ENCODE results near the gene MASTL. TPM values are rescaled to one million over a fixed set of nuclear protein-coding genes. Genes with fewer than 3 reads are reported as not detected.

Gene MASTL
- total RNA-seq, 1 experiment from 2014 or later: 42.4 TPM

GRCh38 chr10:27225642-27226257 is 70.6 kb downstream of the MASTL start:
- no peak for DNase-seq (ENCODE audit: low spot score)

GRCh38 chr10:27230022-27230421 is 74.9 kb downstream of the MASTL start:
- DNase-seq (ENCODE audit: low spot score): no peak

GRCh38 chr10:27235706-27236105 is 80.6 kb downstream of the MASTL start:
- DNase-seq (ENCODE audit: low spot score): no peak

Other genes with a start within 250 kb of the MASTL start
- gene ANKRD26, start 54.9 kb upstream of the MASTL start, total RNA-seq (2014; rRNA removed; shearing (Covaris generic)): 16.6 and 17.1 TPM in 2 replicates
- 154 and 174 TPM in 2 replicates for gene YME1L1, start 968 bp upstream of the MASTL start, total RNA-seq (2014; rRNA removed; shearing (Covaris generic))
- gene ACBD5, start 85.4 kb downstream of the MASTL start, total RNA-seq (2014; rRNA removed; shearing (Covaris generic)): 28.6 and 38.5 TPM in 2 replicates